MCF 10A (cell line): ENCODE results near the gene PHF13. TPM values are rescaled to one million over a fixed set of nuclear protein-coding genes. Genes with fewer than 3 reads are reported as not detected.

ENCODE experiments used
- BruUV-seq: library from RNA; stranded (reverse); fragments of 400-500 nt; replicated peaks from 2 replicates; lab custom pipeline; 2021; lab: Mats Ljungman, UMichigan
- CTCF ChIA-PET: fragments of 300-600 bp; sonication (Branson Sonifier 250); formaldehyde crosslinking; extraction: SDS; loops from one replicate; lab custom pipeline; 2021; ENCODE audit warnings: antibody characterized with exemption, inconsistent platforms; lab: Yijun Ruan, JAX
- POLR2A ChIA-PET: fragments of 300-600, 350-650 bp; sonication (Branson Sonifier 250); formaldehyde crosslinking; extraction: SDS; loops from one replicate; lab custom pipeline; 2020; ENCODE audit warnings: antibody characterized with exemption, inconsistent platforms; lab: Yijun Ruan, JAX
- DNase-seq: peaks from one replicate; pipeline ENCODE4 v3.0.0-alpha.2; 2018; ENCODE audit not compliant: unreplicated experiment
- H3K27ac Mint-ChIP-seq: one replicate; pipeline ENCODE4 v1.8.0; 2022; ENCODE audit warnings: mild to moderate bottlenecking, low read depth, mixed read lengths; ENCODE audit not compliant: unreplicated experiment
- H3K27me3 Mint-ChIP-seq: one replicate; pipeline ENCODE4 v1.8.0; 2022; ENCODE audit warnings: mixed read lengths; ENCODE audit not compliant: insufficient read depth, unreplicated experiment
- H3K36me3 Mint-ChIP-seq: one replicate; pipeline ENCODE4 v1.8.0; 2022; ENCODE audit warnings: mild to moderate bottlenecking, moderate library complexity, mixed read lengths; ENCODE audit not compliant: insufficient read depth, unreplicated experiment
- H3K4me1 Mint-ChIP-seq: one replicate; pipeline ENCODE4 v1.8.0; 2022; ENCODE audit warnings: mixed read lengths; ENCODE audit not compliant: insufficient read depth, unreplicated experiment
- H3K4me3 Mint-ChIP-seq: one replicate; pipeline ENCODE4 v1.8.0; 2022; ENCODE audit warnings: mild to moderate bottlenecking, moderate library complexity, mixed read lengths; ENCODE audit not compliant: unreplicated experiment
- H3K9me3 Mint-ChIP-seq: one replicate; pipeline ENCODE4 v1.8.0; 2022; ENCODE audit warnings: mixed read lengths; ENCODE audit not compliant: unreplicated experiment
- intact Hi-C: fragments of 100-400 bp; cut with micrococcal nuclease; formaldehyde crosslinking; loops from 2 replicates; pipeline ENCODE4 v1.14.1; 2022
- total RNA-seq: library from RNA; stranded (reverse); gene quantifications from 2 replicates; pipeline ENCODE4 v1.2.3, GENCODE V29; 2022
- TF ChIP-seq, protein P1 (sequence below): fragments of 200-600 bp; IDR thresholded peaks from one replicate; pipeline ENCODE4 v1.8.0; 2022; ENCODE audit warnings: antibody characterized with exemption, mild to moderate bottlenecking; ENCODE audit not compliant: unreplicated experiment

The PHF13 gene
- total RNA-seq, 1 experiment from 2014 or later = 10.3 TPM

GRCh38 chr1:6645018-6645417 is 31.5 kb downstream of the PHF13 start:
- Mint-ChIP-seq H3K4me3 (no peak overlapping the region), H3K27me3 (no peaks in the 10 kb centered on the region), H3K27ac (no peak overlapping the region), H3K9me3 (no peaks in the 10 kb centered on the region), H3K4me1 (no peaks in the 10 kb centered on the region), H3K36me3 (peaks cover 64% of the 10 kb centered on the region)
- POLR2A ChIA-PET = interaction anchor here (1.2 kb wide), 1 partner anchor 9 kb away, joined by 3 read pairs; no protein-coding TSS in a partner anchor
- CTCF ChIA-PET = interaction anchor here (0.6 to 3.5 kb wide), 10 partner anchors 8 to 159 kb away, joined by 3 to 12 read pairs (median 3); partner anchors contain the start of genes NOL9 and TAS1R1
- intact Hi-C loops = loop anchor here (10.0 kb wide), 1 partner anchor 160 kb away; no protein-coding TSS in a partner anchor
- BruUV-seq = no TSS peak
- TF ChIP-seq, protein P1, sequence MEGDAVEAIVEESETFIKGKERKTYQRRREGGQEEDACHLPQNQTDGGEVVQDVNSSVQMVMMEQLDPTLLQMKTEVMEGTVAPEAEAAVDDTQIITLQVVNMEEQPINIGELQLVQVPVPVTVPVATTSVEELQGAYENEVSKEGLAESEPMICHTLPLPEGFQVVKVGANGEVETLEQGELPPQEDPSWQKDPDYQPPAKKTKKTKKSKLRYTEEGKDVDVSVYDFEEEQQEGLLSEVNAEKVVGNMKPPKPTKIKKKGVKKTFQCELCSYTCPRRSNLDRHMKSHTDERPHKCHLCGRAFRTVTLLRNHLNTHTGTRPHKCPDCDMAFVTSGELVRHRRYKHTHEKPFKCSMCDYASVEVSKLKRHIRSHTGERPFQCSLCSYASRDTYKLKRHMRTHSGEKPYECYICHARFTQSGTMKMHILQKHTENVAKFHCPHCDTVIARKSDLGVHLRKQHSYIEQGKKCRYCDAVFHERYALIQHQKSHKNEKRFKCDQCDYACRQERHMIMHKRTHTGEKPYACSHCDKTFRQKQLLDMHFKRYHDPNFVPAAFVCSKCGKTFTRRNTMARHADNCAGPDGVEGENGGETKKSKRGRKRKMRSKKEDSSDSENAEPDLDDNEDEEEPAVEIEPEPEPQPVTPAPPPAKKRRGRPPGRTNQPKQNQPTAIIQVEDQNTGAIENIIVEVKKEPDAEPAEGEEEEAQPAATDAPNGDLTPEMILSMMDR = no peak
- no peak for DNase-seq

- TF ChIP-seq, protein P1 = peak; percentile 47
- Mint-ChIP-seq H3K36me3 (peaks cover 55% of the 10 kb centered on the region), H3K4me1 (no peaks in the 10 kb centered on the region), H3K4me3 (no peak overlapping the region), H3K27ac (no peak overlapping the region), H3K9me3 (no peaks in the 10 kb centered on the region), H3K27me3 (no peaks in the 10 kb centered on the region)
- ChIA-PET POLR2A (interaction anchor here (0.7 kb wide), 2 partner anchors 67 to 232 kb away, joined by 3 to 4 read pairs; partner anchors contain the start of gene ZBTB48), CTCF (interaction anchor here (0.9 to 3.5 kb wide), 13 partner anchors 8 to 166 kb away, joined by 3 to 12 read pairs (median 4); no protein-coding TSS in a partner anchor)
- DNase-seq = peak; percentile 48
- BruUV-seq = no TSS peak
- intact Hi-C loops = loop anchor here (10.0 kb wide), 1 partner anchor 162 kb away; no protein-coding TSS in a partner anchor
Observed at GRCh38 chr1:6646499-6647148, 33.1 kb downstream of the PHF13 start.

DNA sequence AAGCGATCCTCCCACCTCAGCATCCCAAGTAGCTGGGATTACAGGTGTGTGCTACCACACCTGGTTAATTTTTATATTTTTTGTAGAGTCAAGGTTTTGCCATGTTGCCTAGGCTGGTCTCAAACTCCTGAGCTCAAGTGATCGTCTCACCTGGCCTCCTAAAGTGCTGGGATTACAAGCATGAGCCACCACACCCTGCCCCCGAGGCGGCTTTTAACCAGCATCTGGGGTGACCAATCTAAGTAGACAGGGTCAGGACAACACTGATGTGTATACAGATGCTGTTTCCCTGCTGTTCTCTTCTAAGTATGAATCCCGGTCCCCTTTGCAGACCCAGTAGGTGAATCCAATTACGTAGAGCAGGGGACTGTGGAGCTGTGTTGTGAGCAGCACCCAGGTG is 35.0 kb downstream of the PHF13 start:
- intact Hi-C loops = loop anchor here (10.0 kb wide), 1 partner anchor 164 kb away; no protein-coding TSS in a partner anchor
- Mint-ChIP-seq H3K9me3 (no peaks in the 10 kb centered on the region), H3K36me3 (peaks cover 52% of the 10 kb centered on the region), H3K4me3 (no peak overlapping the region), H3K27me3 (no peaks in the 10 kb centered on the region), H3K4me1 (no peaks in the 10 kb centered on the region), H3K27ac (no peak overlapping the region)
- TF ChIP-seq, protein P1 = no peak
- ChIA-PET CTCF (interaction anchor here (1.0 to 1.1 kb wide), 2 partner anchors 125 to 161 kb away, joined by 3 read pairs; no protein-coding TSS in a partner anchor), POLR2A (interaction anchor here (0.6 to 1.0 kb wide), 2 partner anchors 12 to 91 kb away, joined by 3 read pairs; no protein-coding TSS in a partner anchor)
- no TSS peak for BruUV-seq
- DNase-seq = no peak

- ChIA-PET CTCF (interaction anchor here (0.6 to 0.9 kb wide), 2 partner anchors 11 to 1016 kb away, joined by 3 read pairs; no protein-coding TSS in a partner anchor), POLR2A (no interaction called here)
- no peaks in the 10 kb centered on the region for H3K4me1 Mint-ChIP-seq
- TF ChIP-seq, protein P1 = no peak
- H3K9me3 Mint-ChIP-seq = no peaks in the 10 kb centered on the region
- no peak overlapping the region for H3K4me3 Mint-ChIP-seq
- H3K27me3 Mint-ChIP-seq = no peaks in the 10 kb centered on the region
- BruUV-seq = no TSS peak
- H3K27ac Mint-ChIP-seq = no peak overlapping the region
- peaks cover 58% of the 10 kb centered on the region for H3K36me3 Mint-ChIP-seq
- intact Hi-C loops = no loop called here
- no peak for DNase-seq
Observed at GRCh38 chr1:6651909-6652308, 38.4 kb downstream of the PHF13 start.
